Neuronal stem cell (in vitro differentiated cells): ENCODE measurements around the gene FAM81B.

Source experiments
- DNase-seq: peaks from one replicate; pipeline ENCODE4 v3.0.0-alpha.2; 2013; ENCODE audit warnings: low spot score
- H2AFZ ChIP-seq: one replicate; pipeline ENCODE4 v1.6.1; 2013; ENCODE audit warnings: mild to moderate bottlenecking, low read length, inconsistent platforms
- H2AK5ac ChIP-seq: 2 replicates; pipeline ENCODE4 v1.6.1; 2013; ENCODE audit warnings: low read depth, mild to moderate bottlenecking, inconsistent platforms, low read length, moderate library complexity, mixed read lengths
- H2BK120ac ChIP-seq: 2 replicates; pipeline ENCODE4 v1.6.1; 2013; ENCODE audit warnings: low read depth, mild to moderate bottlenecking, inconsistent platforms, low read length, moderate library complexity, mixed read lengths
- H2BK12ac ChIP-seq: one replicate; pipeline ENCODE4 v1.6.1; 2013; ENCODE audit warnings: low read length, inconsistent platforms
- H2BK15ac ChIP-seq: 2 replicates; pipeline ENCODE4 v1.6.1; 2013; ENCODE audit warnings: mild to moderate bottlenecking, low read length, inconsistent platforms, mixed read lengths
- H2BK5ac ChIP-seq: one replicate; pipeline ENCODE4 v1.6.1; 2013; ENCODE audit warnings: inconsistent platforms, mild to moderate bottlenecking, low read length, moderate library complexity
- H3K14ac ChIP-seq: one replicate; pipeline ENCODE4 v1.6.1; 2013; ENCODE audit warnings: low read length, inconsistent platforms
- H3K18ac ChIP-seq: 2 replicates; pipeline ENCODE4 v1.6.1; 2013; ENCODE audit warnings: low read length, inconsistent platforms
- H3K23ac ChIP-seq: 2 replicates; pipeline ENCODE4 v1.6.1; 2013; ENCODE audit warnings: low read depth, mild to moderate bottlenecking, mixed read lengths, low read length, inconsistent platforms; ENCODE audit not compliant: poor library complexity
- H3K27ac ChIP-seq: replicated peaks from 3 replicates; pipeline ENCODE4 v1.5.1; 2013; ENCODE audit warnings: low read length, inconsistent platforms
- H3K27me3 ChIP-seq, 3 experiments: 2 replicates each; pipeline ENCODE4 v1.6.1; 2013; ENCODE audit warnings: low read length in 3 of 3, mild to moderate bottlenecking in 2 of 3, inconsistent platforms in 1 of 3, low read depth in 1 of 3, mixed read lengths in 1 of 3, moderate library complexity in 1 of 3; ENCODE audit not compliant: control insufficient read depth in 3 of 3, insufficient read depth in 3 of 3
- H3K36me3 ChIP-seq, 2 donors: replicated peaks in 1 of 2; 2 replicates each; pipeline ENCODE4 v1.6.1; 2013; ENCODE audit warnings: low read length in 2 of 2; ENCODE audit not compliant: control insufficient read depth in 2 of 2, insufficient read depth in 2 of 2
- H3K4ac ChIP-seq: 2 replicates; pipeline ENCODE4 v1.6.1; 2013; ENCODE audit warnings: inconsistent platforms, mild to moderate bottlenecking, low read length, moderate library complexity
- H3K4me1 ChIP-seq, 2 donors: 1 replicate in 1 of 2; 2 replicates in 1 of 2; pipeline ENCODE4 v1.6.1; 2013; ENCODE audit warnings: low read length in 2 of 2, low read depth in 1 of 2; ENCODE audit not compliant: control insufficient read depth in 2 of 2, insufficient read depth in 1 of 2
- H3K4me2 ChIP-seq: one replicate; pipeline ENCODE4 v1.6.1; 2013; ENCODE audit warnings: mild to moderate bottlenecking, low read length, inconsistent platforms; ENCODE audit not compliant: insufficient read depth, poor library complexity, severe bottlenecking
- H3K4me3 ChIP-seq, 2 donors: 2 replicates each; pipeline ENCODE4 v1.5.1; 2013; ENCODE audit warnings: low read length in 2 of 2, mild to moderate bottlenecking in 2 of 2, inconsistent platforms in 1 of 2, moderate library complexity in 1 of 2
- H3K79me1 ChIP-seq: one replicate; pipeline ENCODE4 v1.6.1; 2013; ENCODE audit warnings: low read depth, mild to moderate bottlenecking, inconsistent platforms, low read length, moderate library complexity
- H3K9ac ChIP-seq: one replicate; pipeline ENCODE4 v1.6.1; 2013; ENCODE audit warnings: mild to moderate bottlenecking, low read depth, low read length, inconsistent platforms; ENCODE audit not compliant: poor library complexity
- H3K9me3 ChIP-seq, 2 donors: replicated peaks in 1 of 2; 2 replicates each; pipeline versions ENCODE3 to v1.6.1; 2013; ENCODE audit warnings: low read length in 2 of 2, mild to moderate bottlenecking in 2 of 2, inconsistent platforms in 1 of 2, low read depth in 1 of 2, mixed read lengths in 1 of 2, moderate library complexity in 1 of 2; ENCODE audit not compliant: control insufficient read depth in 2 of 2, insufficient read depth in 1 of 2
- H4K8ac ChIP-seq: one replicate; pipeline ENCODE4 v1.6.1; 2013; ENCODE audit warnings: low read depth, mild to moderate bottlenecking, inconsistent platforms, low read length, moderate library complexity
- H4K91ac ChIP-seq: one replicate; pipeline ENCODE4 v1.6.1; 2013; ENCODE audit warnings: low read length, low read depth, mild to moderate bottlenecking, inconsistent platforms; ENCODE audit not compliant: poor library complexity
- WGBS, 2 donors: extraction: QIAGEN DNeasy Blood & Tissue Kit; methylation state at CpG; one replicate each; pipeline ENCODE4 v1.1.7; 2013; ENCODE audit warnings: missing lambda C conversion rate in 2 of 2, mixed read lengths in 1 of 2; ENCODE audit not compliant: insufficient read length in 2 of 2, insufficient replicate concordance in 1 of 2; ENCODE audit errors: extremely low coverage in 2 of 2; 5-methylcytosine and 5-hydroxymethylcytosine counted together

Gene FAM81B

GRCh38 chr5:95432779-95433178 lies 41.6 kb downstream of the FAM81B start:
- no CpG with 5 or more reads among the region's 2 CpGs for WGBS, 2 donors
- no peak overlapping the region for H2AFZ ChIP-seq
- no peaks in the 10 kb centered on the region for H3K36me3 ChIP-seq
- no peak overlapping the region for H3K14ac ChIP-seq
- H3K4ac ChIP-seq, result no peak overlapping the region
- no peak for DNase-seq
- no peak overlapping the region for H2AK5ac ChIP-seq
- no peak overlapping the region for H3K4me2 ChIP-seq
- H3K4me1 ChIP-seq, result no peaks in the 10 kb centered on the region
- no peak overlapping the region for H2BK15ac ChIP-seq
- H3K9me3 ChIP-seq, result peaks cover 0 to 3% of the 10 kb centered on the region in 2 donors
- no peaks in the 10 kb centered on the region for H3K27me3 ChIP-seq
- no peak overlapping the region for H3K23ac ChIP-seq
- no peak overlapping the region for H2BK12ac ChIP-seq
- no peak overlapping the region for H3K18ac ChIP-seq
- H2BK5ac ChIP-seq, result no peak overlapping the region
- no peak overlapping the region for H3K9ac ChIP-seq
- no peak overlapping the region for H2BK120ac ChIP-seq
- no peak overlapping the region for H3K4me3 ChIP-seq
- H4K8ac ChIP-seq, result no peak overlapping the region
- H3K79me1 ChIP-seq, result no peaks in the 10 kb centered on the region
- no peak overlapping the region for H3K27ac ChIP-seq
- H4K91ac ChIP-seq, result no peak overlapping the region

- Histone ChIP-seq H3K4me2 (no peak overlapping the region), H3K9ac (no peak overlapping the region), H3K23ac (no peak overlapping the region), H3K4me1 (peaks cover 0 to 2% of the 10 kb centered on the region in 2 donors), H3K18ac (no peak overlapping the region), H3K9me3 (no peaks in the 10 kb centered on the region), H2AK5ac (no peak overlapping the region), H3K27ac (no peak overlapping the region), H3K4ac (no peak overlapping the region), H3K14ac (no peak overlapping the region), H2BK12ac (no peak overlapping the region), H3K36me3 (no peaks in the 10 kb centered on the region), H2AFZ (peak overlapping the region; percentile 1), H2BK120ac (no peak overlapping the region), H4K91ac (no peak overlapping the region), H2BK15ac (no peak overlapping the region), H4K8ac (no peak overlapping the region), H2BK5ac (no peak overlapping the region), H3K4me3 (no peak overlapping the region), H3K79me1 (no peaks in the 10 kb centered on the region), H3K27me3 (no peaks in the 10 kb centered on the region)
- WGBS, 2 donors, result no CpG with 5 or more reads among the region's 6 CpGs
- no peak for DNase-seq
Measured at GRCh38 chr5:95439801-95440493, 48.8 kb downstream of the FAM81B start.

GRCh38 chr5:95440825-95441224 lies 49.7 kb downstream of the FAM81B start:
- Histone ChIP-seq H2BK12ac (no peak overlapping the region), H2AK5ac (no peak overlapping the region), H3K4me1 (peaks cover 0 to 2% of the 10 kb centered on the region in 2 donors), H3K9me3 (no peaks in the 10 kb centered on the region), H3K27me3 (no peaks in the 10 kb centered on the region), H3K27ac (no peak overlapping the region), H3K4me3 (no peak overlapping the region), H3K14ac (no peak overlapping the region), H3K23ac (no peak overlapping the region), H3K79me1 (no peaks in the 10 kb centered on the region), H2BK5ac (no peak overlapping the region), H3K9ac (no peak overlapping the region), H3K36me3 (no peaks in the 10 kb centered on the region), H3K4me2 (no peak overlapping the region), H4K91ac (no peak overlapping the region), H4K8ac (no peak overlapping the region), H3K18ac (no peak overlapping the region), H2BK15ac (no peak overlapping the region), H2BK120ac (no peak overlapping the region), H2AFZ (no peak overlapping the region), H3K4ac (no peak overlapping the region)
- no CpG with 5 or more reads among the region's 10 CpGs for WGBS, 2 donors
- DNase-seq, result no peak

DNA sequence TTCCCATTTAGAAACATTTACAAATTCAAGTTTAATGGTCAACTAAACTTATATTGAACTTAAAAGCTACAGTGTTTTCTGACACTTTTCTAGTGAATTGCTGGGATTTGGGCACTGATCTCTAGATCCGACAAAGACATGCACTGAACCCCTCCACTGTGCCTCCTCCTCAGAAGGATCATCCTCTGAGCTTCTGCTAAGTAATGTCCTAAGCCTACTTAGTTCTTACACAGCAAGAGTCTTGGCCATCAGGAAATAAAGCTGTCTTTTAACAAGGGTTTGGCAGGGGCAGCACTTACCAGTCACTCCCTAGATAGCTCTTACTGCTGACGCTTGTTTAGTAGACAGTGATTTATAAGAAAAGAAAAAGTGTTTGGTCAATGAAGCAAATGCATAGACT lies 50.5 kb downstream of the FAM81B start:
- Histone ChIP-seq H3K9me3 (no peaks in the 10 kb centered on the region), H4K91ac (no peak overlapping the region), H2BK120ac (no peak overlapping the region), H3K14ac (no peak overlapping the region), H3K4ac (no peak overlapping the region), H2AK5ac (no peak overlapping the region), H3K23ac (no peak overlapping the region), H3K18ac (no peak overlapping the region), H3K27ac (no peak overlapping the region), H2AFZ (no peak overlapping the region), H4K8ac (no peak overlapping the region), H3K4me2 (no peak overlapping the region), H2BK15ac (no peak overlapping the region), H2BK12ac (no peak overlapping the region), H3K4me3 (no peak overlapping the region), H3K79me1 (no peaks in the 10 kb centered on the region), H3K36me3 (no peaks in the 10 kb centered on the region), H3K27me3 (no peaks in the 10 kb centered on the region), H2BK5ac (no peak overlapping the region), H3K4me1 (peaks cover 0 to 2% of the 10 kb centered on the region in 2 donors), H3K9ac (no peak overlapping the region)
- DNase-seq, result no peak
- no CpG with 5 or more reads among the region's 2 CpGs for WGBS, 2 donors
